ENCODE measurements around the gene CCDC183.
"Not testable (repeated sequence)": the region's sequence is repeated elsewhere in the genome, so short reads cannot be mapped to it uniquely, and the experiment has no call there.

The CCDC183 gene

GRCh38 chr9:136796238-136796774 lies at the start of gene CCDC183:
CCDC183 (plus strand) TSS chr9:136796338; CDS start chr9:136796398, 60 bp downstream.
- DNase-seq = no peak

DNA sequence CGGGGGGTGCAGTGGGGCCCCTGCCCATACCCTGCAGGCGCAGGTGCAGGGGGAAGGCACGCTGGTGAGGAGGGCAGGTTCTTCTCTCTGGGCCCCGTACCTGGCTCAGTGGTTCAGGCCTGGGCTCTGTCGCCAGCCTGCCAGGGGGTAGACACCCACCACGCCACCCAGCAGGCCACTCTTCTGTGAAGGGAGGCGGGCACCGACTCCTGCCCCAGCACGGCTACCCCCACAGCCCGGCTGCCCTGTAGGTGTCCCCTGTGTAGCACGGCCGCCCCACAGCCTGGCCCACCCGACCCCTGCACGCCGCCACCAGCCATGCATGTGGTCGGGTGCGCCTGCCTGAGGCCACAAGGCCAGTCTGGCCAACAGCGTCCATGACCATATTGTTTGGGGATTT lies 49.5 kb upstream of the CCDC183 start:
- no peak for DNase-seq

GRCh38 chr9:136747161-136748060 lies 48.7 kb upstream of the CCDC183 start:
- no peak for DNase-seq

DNA sequence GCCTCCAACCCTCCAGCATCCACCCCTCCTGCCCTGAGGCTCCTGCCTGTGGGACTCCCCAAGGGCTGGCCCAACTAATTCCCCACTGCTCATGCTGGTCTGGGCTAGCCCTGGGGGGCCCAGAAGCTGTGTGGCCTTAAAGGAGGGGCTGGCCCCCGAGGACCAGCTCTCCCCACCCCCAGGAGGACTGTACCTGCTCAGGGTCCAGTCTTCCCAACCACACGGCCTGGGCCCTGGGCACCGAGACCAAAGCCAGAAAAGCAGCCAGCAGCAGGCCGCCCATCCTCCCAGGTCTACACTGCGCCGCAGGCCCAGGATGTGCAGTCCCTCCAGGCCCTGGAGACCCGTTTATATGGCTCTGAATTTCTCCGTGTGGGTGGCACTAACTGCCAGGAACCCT lies 47.9 kb upstream of the CCDC183 start, which contains the start of gene LCN6:
LCN6 (minus strand) TSS at position 325 of the 400 bp plus-strand sequence; CDS start at position 283, 42 bp downstream.
- DNase-seq = no peak

DNA sequence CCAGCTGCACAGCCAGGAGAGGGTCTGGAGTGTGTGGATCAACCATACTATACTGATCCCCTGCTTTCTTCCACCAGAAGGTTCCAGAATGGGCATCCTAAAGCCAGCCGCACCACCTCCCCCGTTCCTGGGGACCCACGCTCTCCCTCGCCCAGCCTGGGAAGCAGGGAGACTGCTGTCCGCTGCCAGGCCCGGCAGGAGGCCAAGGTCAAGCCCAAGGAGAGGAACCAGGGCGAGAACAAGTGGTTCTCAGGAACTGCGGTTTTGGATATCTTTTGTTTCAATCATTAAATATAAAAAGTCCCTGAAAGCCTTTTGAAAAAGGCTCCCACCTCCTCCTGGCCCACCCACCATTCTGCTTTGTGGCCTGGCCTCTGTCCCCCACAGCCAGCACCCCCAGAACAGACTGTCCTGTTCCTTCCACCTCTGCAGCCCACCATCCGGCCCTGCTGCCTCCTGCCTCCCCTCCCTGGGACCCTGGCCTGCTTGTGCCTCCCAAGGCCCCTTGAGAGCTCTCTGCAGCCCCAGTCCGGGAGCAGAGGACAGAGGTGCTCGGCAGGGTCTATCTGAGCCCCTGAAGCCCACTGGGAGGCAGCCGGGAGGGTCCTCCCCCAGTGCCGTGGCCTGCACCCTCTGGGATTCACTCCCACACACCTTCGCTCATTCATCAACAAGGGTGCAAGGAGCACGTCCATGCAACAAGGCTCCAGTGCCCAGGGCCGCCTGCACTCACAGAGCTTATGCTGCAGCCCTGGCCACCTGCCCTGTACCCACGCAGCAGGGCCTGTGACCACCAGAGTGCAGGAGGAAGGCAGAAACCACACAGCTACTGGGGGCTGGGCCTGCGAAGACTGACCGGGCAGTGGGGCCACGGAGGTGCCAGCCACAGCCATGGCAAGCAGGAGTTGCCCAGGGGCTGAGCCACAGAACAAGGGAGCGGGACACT lies 47.2 kb upstream of the CCDC183 start:
- no peak for DNase-seq

- DNase-seq = no peak
Measured at GRCh38 chr9:136750526-136750925, 45.6 kb upstream of the CCDC183 start.

DNA sequence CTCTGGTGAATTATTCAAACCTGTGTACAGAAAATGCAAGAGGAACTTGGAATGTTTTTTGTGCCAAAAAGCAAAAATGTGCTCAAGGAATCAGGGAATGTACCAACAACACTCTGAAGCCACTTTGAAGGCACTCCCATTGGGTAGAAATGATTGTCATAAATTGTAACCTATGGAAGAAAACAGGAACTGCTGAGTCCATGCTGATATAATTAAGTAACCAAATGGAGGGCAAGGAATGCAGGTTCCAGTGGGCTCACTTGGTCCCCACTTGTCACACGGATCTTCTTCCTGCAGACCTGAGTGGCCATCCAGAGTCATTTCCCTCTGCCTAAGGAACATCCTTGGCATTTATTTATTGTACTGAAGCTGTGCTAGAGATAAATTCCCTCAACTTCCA lies 44.9 kb upstream of the CCDC183 start:
- DNase-seq = no peak

GRCh38 chr9:136751814-136752213 lies 44.3 kb upstream of the CCDC183 start:
- no peak for DNase-seq

DNA sequence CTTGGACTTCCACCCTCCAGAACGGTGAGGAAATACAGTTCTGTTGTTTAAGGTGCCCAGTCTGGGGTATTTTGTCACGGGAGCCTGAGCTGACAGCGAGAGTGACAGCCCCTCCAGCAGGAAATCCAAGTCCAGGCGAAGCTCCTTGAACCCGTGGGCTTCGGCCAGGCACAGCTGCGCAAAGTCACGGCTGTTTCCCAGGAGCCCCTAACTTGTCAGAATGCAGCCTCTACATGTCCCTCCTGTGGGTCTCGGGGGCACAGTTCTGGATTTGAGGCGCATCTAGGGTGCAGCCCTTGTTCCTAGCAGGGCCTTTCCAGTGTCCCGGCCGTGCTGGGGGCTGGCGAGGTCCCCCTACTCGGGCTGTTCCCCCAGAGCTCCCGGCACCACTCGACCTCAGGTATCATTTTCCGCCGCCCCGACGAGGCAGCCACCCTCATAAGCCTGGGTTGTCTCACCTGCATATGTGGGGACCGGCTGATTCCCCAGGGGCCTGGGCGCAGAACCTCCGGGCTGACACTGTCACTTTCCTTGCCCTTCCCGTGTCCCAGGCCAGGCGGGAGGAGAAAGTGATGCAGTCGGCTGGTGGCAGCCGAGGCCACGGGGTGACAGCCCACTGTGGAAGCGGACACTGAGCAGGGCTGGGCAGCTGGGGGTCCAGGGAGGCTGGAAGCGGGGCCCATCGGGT lies 42.6 kb upstream of the CCDC183 start:
- DNase-seq = no peak

DNA sequence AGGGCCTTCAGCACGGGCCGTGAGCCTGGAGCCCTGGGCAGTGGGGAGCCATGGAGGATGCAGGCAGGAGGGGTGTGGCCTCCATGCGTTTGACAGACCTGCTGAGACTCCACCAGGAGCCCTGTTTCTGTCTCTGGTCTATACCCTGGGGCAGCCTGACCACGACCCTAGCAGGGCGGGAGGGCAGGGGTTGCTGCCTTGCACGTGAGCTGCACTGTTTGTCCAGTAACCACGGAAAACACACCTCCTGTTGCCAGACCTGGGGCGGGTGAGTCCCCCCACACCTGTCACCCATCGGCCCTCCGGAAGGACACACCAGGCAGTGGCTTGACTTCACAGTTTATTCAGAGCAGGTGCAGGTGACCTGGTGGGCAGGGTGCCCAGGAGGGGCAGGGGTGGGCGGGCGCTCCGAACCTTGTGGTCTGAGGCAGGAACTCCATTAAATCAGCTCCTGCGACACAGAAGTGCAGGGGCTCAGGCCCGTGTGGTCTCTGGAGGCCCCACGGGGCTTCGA lies 42.0 kb upstream of the CCDC183 start:
- no peak for DNase-seq

DNA sequence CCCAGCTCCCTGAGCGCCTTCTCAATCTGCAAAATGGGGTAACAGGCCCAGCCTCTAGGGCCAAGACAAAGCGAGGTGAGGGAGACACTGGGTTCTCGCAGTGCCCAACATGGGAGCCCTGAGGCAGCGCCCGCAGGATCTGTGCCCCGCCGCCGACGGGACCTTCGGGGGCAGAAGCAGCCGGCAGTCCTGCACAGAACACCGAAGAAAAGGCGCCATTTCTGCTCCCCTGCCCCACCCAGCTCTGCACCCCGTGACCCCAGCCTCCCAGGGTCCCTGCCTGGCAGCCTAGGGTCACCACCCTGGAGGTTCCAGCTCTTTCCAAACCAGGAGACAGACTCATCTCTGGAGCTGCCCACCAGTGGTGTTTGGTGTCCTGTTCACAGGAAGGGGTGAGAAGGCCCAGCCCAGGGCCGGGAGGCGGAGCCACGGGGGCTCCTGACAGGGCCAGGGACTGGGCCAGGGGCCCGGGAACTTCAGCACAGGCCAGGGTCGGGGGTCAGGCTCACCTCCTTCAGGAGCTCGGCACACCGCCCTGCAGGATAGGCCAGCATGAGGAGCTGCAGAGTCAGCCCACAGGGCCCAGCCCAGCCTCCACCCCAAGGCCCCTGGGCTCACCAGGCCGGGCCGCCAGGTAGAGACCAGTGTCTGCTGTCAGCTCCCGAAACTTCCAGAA lies 41.4 kb upstream of the CCDC183 start:
- DNase-seq = no peak

- not testable (repeated sequence) for DNase-seq
Measured at GRCh38 chr9:136755302-136756133, 40.6 kb upstream of the CCDC183 start.

- no peak for DNase-seq
Measured at GRCh38 chr9:136756134-136756438, 40.1 kb upstream of the CCDC183 start.

DNA sequence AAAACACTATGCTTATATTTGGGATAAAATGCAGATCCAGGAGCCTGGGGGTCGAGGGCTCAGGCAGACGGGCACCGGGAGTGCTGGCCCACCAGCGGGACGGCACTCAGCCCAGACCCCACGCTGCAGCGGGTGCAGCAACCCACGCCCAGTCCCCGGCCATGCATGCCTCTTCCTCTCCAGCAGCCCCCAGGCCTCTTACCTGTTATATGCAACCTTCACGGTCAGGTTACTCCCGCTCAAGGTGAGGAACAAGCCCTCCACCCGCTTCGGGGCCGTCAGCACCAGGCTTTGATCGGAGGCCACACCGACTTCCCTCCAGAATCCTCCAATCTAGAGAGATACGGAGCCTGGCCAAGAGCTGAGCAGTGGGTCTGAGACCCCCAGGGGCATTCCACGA lies 39.3 kb upstream of the CCDC183 start:
- DNase-seq = no peak

GRCh38 chr9:136757328-136757727 lies 38.8 kb upstream of the CCDC183 start:
- DNase-seq = no peak

GRCh38 chr9:136757751-136758140 lies 38.4 kb upstream of the CCDC183 start:
- no peak for DNase-seq

DNA sequence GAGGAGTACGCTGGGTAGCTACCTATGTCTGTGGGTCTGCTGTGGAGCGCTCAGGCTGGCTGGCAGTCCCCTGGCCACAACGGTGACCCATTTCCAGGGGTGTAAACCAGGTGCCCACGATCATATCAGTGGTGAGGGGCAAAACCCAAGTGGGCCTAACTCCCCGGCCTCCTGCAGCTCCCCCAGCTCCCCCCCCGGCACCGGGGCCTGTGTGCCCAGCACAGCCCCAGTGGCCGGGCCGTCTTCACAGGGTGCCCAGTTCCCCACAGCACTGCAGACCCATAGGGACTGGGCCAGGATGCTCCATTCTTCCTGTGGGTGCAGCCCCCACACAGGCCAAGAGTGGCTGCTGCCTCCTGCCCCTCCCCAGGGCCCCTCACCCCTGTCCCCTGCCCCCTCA lies 37.1 kb upstream of the CCDC183 start:
- no peak for DNase-seq

DNA sequence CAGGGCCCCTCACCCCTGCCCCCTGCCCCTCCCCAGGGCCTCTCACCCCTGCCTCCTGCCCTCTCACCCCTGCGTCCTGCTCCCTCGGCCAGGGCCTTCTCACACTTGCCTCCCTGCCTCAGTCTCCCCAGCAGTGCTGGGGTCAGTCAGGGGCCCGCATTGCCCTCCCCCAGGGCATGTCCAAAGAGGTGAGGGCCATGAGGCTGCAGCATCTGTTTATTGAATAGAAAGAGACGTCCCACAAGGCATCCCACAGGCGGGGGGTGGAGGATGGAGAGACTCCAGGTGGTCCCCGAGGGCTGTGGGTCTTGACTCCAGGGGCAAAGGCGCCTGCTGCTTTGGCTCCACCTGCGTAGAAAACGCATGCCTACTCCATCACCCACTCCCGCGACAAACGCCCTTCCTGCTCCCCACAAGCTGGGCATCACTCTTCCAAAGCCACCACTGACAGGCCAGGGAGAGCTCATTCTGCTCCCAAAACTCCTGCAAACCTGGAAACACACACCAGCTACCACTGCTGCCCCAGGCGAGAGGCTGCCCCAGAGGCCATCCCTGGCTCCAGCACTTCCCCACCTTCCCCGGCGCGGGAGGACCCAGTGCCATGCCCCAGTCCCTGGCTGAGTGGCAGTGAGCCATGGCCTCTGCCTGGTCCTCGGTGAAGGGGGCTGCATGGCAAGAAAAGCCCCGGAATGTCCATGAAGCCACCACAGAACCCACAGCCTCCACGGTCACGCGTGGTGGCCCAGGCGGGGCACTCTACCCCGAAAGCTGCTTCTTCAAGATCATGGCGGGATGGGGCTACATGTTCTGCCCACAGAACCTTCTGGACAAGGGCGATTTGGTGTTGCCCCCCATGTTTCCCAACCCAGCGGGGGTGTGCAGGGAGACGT lies 36.5 kb upstream of the CCDC183 start:
- DNase-seq = no peak

- DNase-seq = no peak
Measured at GRCh38 chr9:136760424-136760823, 35.7 kb upstream of the CCDC183 start.
